ENCODE data around the gene TNFRSF12A.
A peak's percentile ranks its signal among the peaks of the same experiment; 100 is the strongest.

TNFRSF12A gene

GRCh38 chr16:3023415-3023668 lies 3.2 kb downstream of the TNFRSF12A start:
- TF ChIP-seq CTCF (IDR thresholded peaks at IDR 0.05; ENCODE audit: low read depth, low read length), result no peak
- no peak for DNase-seq (ENCODE audit: extremely low read depth, low read depth)

GRCh38 chr16:3023669-3024478 lies 3.7 kb downstream of the TNFRSF12A start, which contains the start of the genes HCFC1R1 and THOC6:
Gene HCFC1R1 (minus strand): TSS chr16:3023942. CDS start chr16:3023941, 1 bp downstream.
Gene THOC6 (plus strand): TSS chr16:3024035. CDS start chr16:3024327, 292 bp downstream.
- TF ChIP-seq CTCF (IDR thresholded peaks at IDR 0.05; ENCODE audit: low read depth, low read length), result no peak; the same call in 1 of the 2 replicates
- DNase-seq (ENCODE audit: extremely low read depth, low read depth), result peak; percentile 92

GRCh38 chr16:3025032-3026002 lies 5.1 kb downstream of the TNFRSF12A start:
- TF ChIP-seq CTCF (IDR thresholded peaks at IDR 0.05; ENCODE audit: low read depth, low read length), result no peak

GRCh38 chr16:3026003-3026378 lies 5.8 kb downstream of the TNFRSF12A start:
- DNase-seq (ENCODE audit: extremely low read depth, low read depth), result no peak
- no peak for TF ChIP-seq CTCF (IDR thresholded peaks at IDR 0.05; ENCODE audit: low read depth, low read length)

More at GRCh38 chr16:3025032-3026002, 5.1 kb downstream of the TNFRSF12A start:
- no peak for DNase-seq (ENCODE audit: extremely low read depth, low read depth)

- TF ChIP-seq CTCF (IDR thresholded peaks at IDR 0.05; ENCODE audit: low read depth, low read length), result no peak
Observed at GRCh38 chr16:3026609-3027488, 6.7 kb downstream of the TNFRSF12A start.

GRCh38 chr16:3027489-3027795 lies 7.3 kb downstream of the TNFRSF12A start:
- TF ChIP-seq CTCF (IDR thresholded peaks at IDR 0.05; ENCODE audit: low read depth, low read length), result no peak
- no peak for DNase-seq (ENCODE audit: extremely low read depth, low read depth)

More at GRCh38 chr16:3026609-3027488, 6.7 kb downstream of the TNFRSF12A start:
- no peak for DNase-seq (ENCODE audit: extremely low read depth, low read depth)

All from AG09319 (cell line).